ENCODE data around the gene TTC22.

Gene TTC22

DNA sequence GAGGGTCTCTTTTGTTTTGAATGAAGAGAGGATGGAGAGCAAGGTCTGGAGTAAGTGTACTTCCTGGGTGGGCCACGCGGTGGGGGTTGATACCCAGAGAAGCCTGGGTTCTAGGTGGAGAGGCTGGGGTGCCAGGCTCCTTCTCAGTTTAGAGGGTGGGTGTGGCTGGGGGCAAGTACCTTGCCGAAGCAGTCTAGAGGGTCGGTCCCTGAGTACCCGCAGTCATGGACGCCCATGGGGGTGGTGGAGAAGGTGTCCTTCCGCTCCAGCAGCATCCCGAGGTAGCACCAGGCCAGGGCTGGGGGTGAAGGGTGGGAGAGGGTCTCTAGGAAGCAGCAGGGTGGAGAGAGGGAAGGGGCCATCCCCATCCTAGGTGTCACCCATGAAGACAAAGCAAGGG, 14.3 kb downstream of the TTC22 start:
- H3K36me3 ChIP-seq: no peaks in the 10 kb centered on the region
- H3K4me1 ChIP-seq: no peaks in the 10 kb centered on the region
- DNase-seq: no peak
- TF ChIP-seq, protein P1, sequence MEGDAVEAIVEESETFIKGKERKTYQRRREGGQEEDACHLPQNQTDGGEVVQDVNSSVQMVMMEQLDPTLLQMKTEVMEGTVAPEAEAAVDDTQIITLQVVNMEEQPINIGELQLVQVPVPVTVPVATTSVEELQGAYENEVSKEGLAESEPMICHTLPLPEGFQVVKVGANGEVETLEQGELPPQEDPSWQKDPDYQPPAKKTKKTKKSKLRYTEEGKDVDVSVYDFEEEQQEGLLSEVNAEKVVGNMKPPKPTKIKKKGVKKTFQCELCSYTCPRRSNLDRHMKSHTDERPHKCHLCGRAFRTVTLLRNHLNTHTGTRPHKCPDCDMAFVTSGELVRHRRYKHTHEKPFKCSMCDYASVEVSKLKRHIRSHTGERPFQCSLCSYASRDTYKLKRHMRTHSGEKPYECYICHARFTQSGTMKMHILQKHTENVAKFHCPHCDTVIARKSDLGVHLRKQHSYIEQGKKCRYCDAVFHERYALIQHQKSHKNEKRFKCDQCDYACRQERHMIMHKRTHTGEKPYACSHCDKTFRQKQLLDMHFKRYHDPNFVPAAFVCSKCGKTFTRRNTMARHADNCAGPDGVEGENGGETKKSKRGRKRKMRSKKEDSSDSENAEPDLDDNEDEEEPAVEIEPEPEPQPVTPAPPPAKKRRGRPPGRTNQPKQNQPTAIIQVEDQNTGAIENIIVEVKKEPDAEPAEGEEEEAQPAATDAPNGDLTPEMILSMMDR (IDR thresholded peaks at IDR 0.05; ENCODE audit: low read depth, low read length): no peak
- no peaks in the 10 kb centered on the region for H3K27me3 ChIP-seq
- no peak overlapping the region for H3K4me3 ChIP-seq (ENCODE audit: low read depth, low read length)
- no peaks in the 10 kb centered on the region for H3K9me3 ChIP-seq

DNA sequence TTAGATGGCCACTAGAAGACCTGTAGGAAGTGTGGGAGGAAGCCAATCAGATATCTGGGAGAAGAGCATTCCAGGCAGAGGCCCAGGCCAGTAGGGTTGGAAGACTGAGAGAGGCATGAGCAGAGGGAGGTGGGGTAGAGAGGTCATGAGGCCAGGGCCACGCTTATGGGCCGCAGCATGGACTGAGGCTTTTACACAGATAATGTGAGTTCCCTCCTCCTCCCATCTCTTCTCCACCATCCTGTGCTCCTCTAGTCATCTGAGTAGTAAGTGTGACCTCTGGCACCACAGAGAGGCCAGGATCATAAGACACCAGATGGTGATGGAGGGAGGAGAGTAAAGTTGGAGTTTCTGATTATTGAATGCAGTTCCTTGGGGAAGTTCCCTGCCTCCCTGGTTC, 17.1 kb downstream of the TTC22 start:
- TF ChIP-seq, protein P1 (IDR thresholded peaks at IDR 0.05; ENCODE audit: low read depth, low read length): no peak
- no peaks in the 10 kb centered on the region for H3K4me1 ChIP-seq
- no peaks in the 10 kb centered on the region for H3K27me3 ChIP-seq
- no peaks in the 10 kb centered on the region for H3K9me3 ChIP-seq
- H3K36me3 ChIP-seq: no peaks in the 10 kb centered on the region
- no peak for DNase-seq
- no peak overlapping the region for H3K4me3 ChIP-seq (ENCODE audit: low read depth, low read length)

DNA sequence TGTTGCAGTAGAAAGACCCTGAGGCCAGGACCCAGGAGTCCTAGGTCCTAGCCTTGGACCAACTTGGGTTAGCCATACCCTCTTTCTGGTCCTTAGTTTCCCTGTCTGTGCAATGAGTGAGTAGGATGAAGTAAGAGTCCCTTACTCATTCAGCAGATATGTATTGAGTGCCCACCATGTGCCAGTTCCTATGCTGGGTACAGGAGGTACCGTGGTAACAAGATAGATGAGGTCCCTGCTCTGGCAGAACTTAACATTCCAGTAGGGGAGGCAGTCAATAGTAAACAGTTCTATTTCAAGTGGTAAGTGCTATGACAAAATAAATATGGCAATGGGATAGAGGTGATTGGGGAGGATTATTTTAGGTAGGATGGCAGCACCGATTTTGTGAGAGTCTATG, 18.5 kb downstream of the TTC22 start:
- no peak overlapping the region for H3K4me3 ChIP-seq (ENCODE audit: low read depth, low read length)
- H3K27me3 ChIP-seq: no peaks in the 10 kb centered on the region
- DNase-seq: no peak
- TF ChIP-seq, protein P1 (IDR thresholded peaks at IDR 0.05; ENCODE audit: low read depth, low read length): no peak
- H3K9me3 ChIP-seq: no peaks in the 10 kb centered on the region
- no peaks in the 10 kb centered on the region for H3K36me3 ChIP-seq
- no peaks in the 10 kb centered on the region for H3K4me1 ChIP-seq

DNA sequence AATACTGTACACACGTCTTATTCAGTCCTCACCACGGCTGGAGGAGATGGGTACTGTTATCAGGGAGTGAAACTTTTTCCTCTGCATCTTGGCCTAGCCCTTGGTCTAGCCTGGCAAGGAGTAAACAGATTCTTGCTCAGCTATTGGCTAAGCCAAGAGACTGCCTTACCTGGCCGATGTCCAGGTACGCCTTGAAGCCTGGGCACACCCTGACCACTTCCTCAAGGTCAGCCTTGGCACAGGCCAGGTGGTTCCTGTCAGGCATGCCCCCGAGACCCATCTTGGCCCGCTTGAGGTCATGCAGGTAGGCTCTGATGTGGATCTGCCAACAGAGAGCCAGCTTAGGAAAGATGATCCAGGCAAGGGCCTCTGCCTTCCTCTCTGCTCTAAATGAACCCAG, 19.0 kb downstream of the TTC22 start:
- H3K9me3 ChIP-seq: no peaks in the 10 kb centered on the region
- H3K36me3 ChIP-seq: no peaks in the 10 kb centered on the region
- no peak for DNase-seq
- no peaks in the 10 kb centered on the region for H3K27me3 ChIP-seq
- TF ChIP-seq, protein P1 (IDR thresholded peaks at IDR 0.05; ENCODE audit: low read depth, low read length): no peak
- no peaks in the 10 kb centered on the region for H3K4me1 ChIP-seq
- no peak overlapping the region for H3K4me3 ChIP-seq (ENCODE audit: low read depth, low read length)

DNA sequence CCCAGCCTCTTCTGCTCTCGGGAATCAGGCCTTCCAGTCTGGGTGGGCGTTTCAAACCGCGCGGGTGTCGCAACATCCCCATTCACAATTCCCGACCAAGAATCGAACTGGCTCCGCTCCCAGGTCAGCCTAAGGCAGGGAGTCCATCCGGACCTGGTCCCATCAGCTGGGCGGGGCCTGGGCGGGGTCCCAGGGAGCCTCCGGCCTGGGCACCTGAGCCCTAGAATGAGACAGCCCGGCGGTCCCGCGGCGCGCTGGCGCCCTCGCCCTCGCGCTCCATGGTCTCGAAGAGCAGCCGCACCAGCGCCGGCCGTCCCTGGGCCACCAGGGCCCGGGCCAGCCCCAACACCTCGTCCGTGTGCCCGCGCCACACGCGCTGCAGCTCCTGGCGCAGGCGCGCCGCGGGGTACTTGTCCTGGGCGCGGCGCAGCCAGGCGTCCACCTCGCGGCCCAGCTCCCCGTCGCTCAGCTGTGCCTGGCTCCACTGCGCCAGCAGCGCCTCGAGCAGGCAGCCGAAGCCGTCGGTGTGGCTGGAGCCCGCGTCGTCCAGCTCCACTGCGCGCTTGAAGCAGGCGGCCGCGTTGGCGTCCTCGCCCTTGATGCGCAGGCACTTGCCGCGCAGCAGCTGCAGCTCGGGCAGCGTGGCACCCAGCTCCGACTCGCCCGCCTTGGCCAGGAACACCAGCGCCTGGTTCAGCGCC, 19.9 kb downstream of the TTC22 start:
- Histone ChIP-seq H3K9me3 (no peaks in the 10 kb centered on the region), H3K36me3 (no peaks in the 10 kb centered on the region), H3K4me1 (no peaks in the 10 kb centered on the region), H3K27me3 (no peaks in the 10 kb centered on the region), H3K4me3 (ENCODE audit: low read depth, low read length) (no peak overlapping the region)
- TF ChIP-seq, protein P1 (IDR thresholded peaks at IDR 0.05; ENCODE audit: low read depth, low read length): no peak
- DNase-seq: no peak

DNA sequence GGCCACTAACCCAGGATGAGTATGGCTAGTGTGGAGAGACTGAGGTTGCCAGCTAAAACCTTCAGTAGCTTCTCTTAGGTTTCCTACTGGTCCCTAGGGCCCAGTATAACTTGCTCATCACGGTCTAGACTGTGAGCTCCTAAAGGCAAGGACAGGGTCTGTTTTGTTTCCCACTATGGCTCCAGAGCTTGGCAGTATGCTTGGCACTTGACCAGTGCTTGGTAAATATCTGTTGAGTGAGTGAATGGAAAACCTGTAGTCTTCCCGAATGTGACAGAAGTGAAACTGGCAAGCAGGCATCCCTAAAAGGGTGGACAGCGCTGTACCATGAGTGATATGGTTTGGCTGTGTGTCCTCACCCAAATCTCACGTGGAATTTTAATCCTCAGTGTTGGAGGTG, 23.7 kb downstream of the TTC22 start:
- TF ChIP-seq, protein P1 (IDR thresholded peaks at IDR 0.05; ENCODE audit: low read depth, low read length): no peak
- Histone ChIP-seq H3K4me3 (ENCODE audit: low read depth, low read length) (no peak overlapping the region), H3K9me3 (no peaks in the 10 kb centered on the region), H3K27me3 (no peaks in the 10 kb centered on the region), H3K36me3 (no peaks in the 10 kb centered on the region), H3K4me1 (no peaks in the 10 kb centered on the region)
- no peak for DNase-seq
